OCI-LY1 (cell line): ENCODE measurements around the gene TM2D3.

Experiments used
- H2AFZ ChIP-seq: fragments of 200-600 bp; sonication (generic), shearing (Covaris generic); 2 replicates; pipeline ENCODE4 v1.6.0; 2014; ENCODE audit warnings: antibody characterized with exemption, mild to moderate bottlenecking, low read length
- H3F3A ChIP-seq: fragments of 200-600 bp; sonication (generic), shearing (Covaris generic); 2 replicates; pipeline ENCODE4 v1.6.0; 2014; ENCODE audit warnings: mild to moderate bottlenecking, antibody characterized with exemption, low read length, moderate library complexity; ENCODE audit not compliant: insufficient read depth
- H3K27ac ChIP-seq: fragments of 200-600 bp; sonication (generic); 2 replicates; pipeline ENCODE4 v1.5.1; 2014; ENCODE audit warnings: low read length, mixed run types, mild to moderate bottlenecking, low read depth; ENCODE audit not compliant: poor library complexity, severe bottlenecking
- H3K27me3 ChIP-seq: fragments of 200-600 bp; sonication (generic); 2 replicates; pipeline ENCODE4 v1.6.0; 2014; ENCODE audit warnings: antibody characterized with exemption, mild to moderate bottlenecking, low read length, moderate library complexity; ENCODE audit not compliant: insufficient read depth
- H3K36me3 ChIP-seq: fragments of 200-600 bp; sonication (generic); 2 replicates; pipeline ENCODE4 v1.6.1; 2014; ENCODE audit warnings: mild to moderate bottlenecking, antibody characterized with exemption, low read length, moderate library complexity, mixed read lengths; ENCODE audit not compliant: insufficient read depth
- H3K4me1 ChIP-seq: fragments of 200-600 bp; sonication (generic); 2 replicates; pipeline ENCODE4 v1.5.1; 2014; ENCODE audit warnings: mild to moderate bottlenecking, low read length, moderate library complexity; ENCODE audit not compliant: insufficient read depth, severe bottlenecking
- H3K4me2 ChIP-seq: fragments of 200-600 bp; sonication (generic), shearing (Covaris generic); 2 replicates; pipeline ENCODE4 v1.6.1; 2014; ENCODE audit warnings: low read length
- H3K4me3 ChIP-seq: fragments of 200-600 bp; sonication (generic); 2 replicates; pipeline ENCODE4 v1.5.1; 2014; ENCODE audit warnings: low read length, low read depth, mild to moderate bottlenecking, mixed read lengths; ENCODE audit not compliant: poor library complexity, severe bottlenecking
- H3K79me2 ChIP-seq: fragments of 200-600 bp; shearing (Covaris generic); 2 replicates; pipeline ENCODE4 v1.6.1; 2016; ENCODE audit warnings: mixed run types, low read length, mixed read lengths; ENCODE audit not compliant: insufficient read depth
- H3K9ac ChIP-seq: fragments of 200-600 bp; sonication (generic), shearing (Covaris generic); 2 replicates; pipeline ENCODE4 v1.6.1; 2014; ENCODE audit warnings: mild to moderate bottlenecking, low read length, mixed read lengths
- H3K9me2 ChIP-seq: fragments of 200-600 bp; sonication (generic), shearing (Covaris generic); 2 replicates; pipeline ENCODE4 v1.6.1; 2014; ENCODE audit warnings: low read depth, mild to moderate bottlenecking, low read length, mixed read lengths
- H3K9me3 ChIP-seq: fragments of 200-600 bp; shearing (Covaris generic); 2 replicates; pipeline ENCODE4 v1.6.1; 2014; ENCODE audit warnings: low read length, mixed read lengths
- H4K20me1 ChIP-seq: fragments of 200-600 bp; sonication (generic), shearing (Covaris generic); 2 replicates; pipeline ENCODE4 v1.6.0; 2016; ENCODE audit warnings: mild to moderate bottlenecking, low read length; ENCODE audit not compliant: insufficient read depth
- EZH2 ChIP-seq: fragments of 200-600 bp; sonication (generic), shearing (Covaris generic); IDR thresholded peaks from 2 replicates; pipeline ENCODE4 v1.8.0; 2017; ENCODE audit warnings: borderline replicate concordance, mixed run types, mild to moderate bottlenecking, antibody characterized with exemption, low read length, moderate library complexity, mixed read lengths
- TF ChIP-seq, protein P1 (sequence below): fragments of 200-600 bp; sonication (generic), shearing (Covaris generic); IDR thresholded peaks from 2 replicates; pipeline ENCODE4 v1.5.1; 2017; ENCODE audit warnings: mild to moderate bottlenecking, antibody characterized with exemption, low read length, moderate library complexity, mixed read lengths

Gene TM2D3

GRCh38 chr15:101615986-101616848, 36.0 kb downstream of the TM2D3 start:
- Histone ChIP-seq H3K9ac (no peak overlapping the region), H4K20me1 (no peaks in the 10 kb centered on the region), H3K4me1 (no peaks in the 10 kb centered on the region), H3K36me3 (no peaks in the 10 kb centered on the region), H3K9me2 (no peaks in the 10 kb centered on the region), H3K9me3 (no peaks in the 10 kb centered on the region), H3K4me2 (no peak overlapping the region), H3K27me3 (no peaks in the 10 kb centered on the region), H3F3A (no peaks in the 10 kb centered on the region), H3K79me2 (no peaks in the 10 kb centered on the region), H3K4me3 (no peak overlapping the region), H3K27ac (no peak overlapping the region), H2AFZ (no peak overlapping the region)
- TF ChIP-seq EZH2 = no peak
- TF ChIP-seq, protein P1, sequence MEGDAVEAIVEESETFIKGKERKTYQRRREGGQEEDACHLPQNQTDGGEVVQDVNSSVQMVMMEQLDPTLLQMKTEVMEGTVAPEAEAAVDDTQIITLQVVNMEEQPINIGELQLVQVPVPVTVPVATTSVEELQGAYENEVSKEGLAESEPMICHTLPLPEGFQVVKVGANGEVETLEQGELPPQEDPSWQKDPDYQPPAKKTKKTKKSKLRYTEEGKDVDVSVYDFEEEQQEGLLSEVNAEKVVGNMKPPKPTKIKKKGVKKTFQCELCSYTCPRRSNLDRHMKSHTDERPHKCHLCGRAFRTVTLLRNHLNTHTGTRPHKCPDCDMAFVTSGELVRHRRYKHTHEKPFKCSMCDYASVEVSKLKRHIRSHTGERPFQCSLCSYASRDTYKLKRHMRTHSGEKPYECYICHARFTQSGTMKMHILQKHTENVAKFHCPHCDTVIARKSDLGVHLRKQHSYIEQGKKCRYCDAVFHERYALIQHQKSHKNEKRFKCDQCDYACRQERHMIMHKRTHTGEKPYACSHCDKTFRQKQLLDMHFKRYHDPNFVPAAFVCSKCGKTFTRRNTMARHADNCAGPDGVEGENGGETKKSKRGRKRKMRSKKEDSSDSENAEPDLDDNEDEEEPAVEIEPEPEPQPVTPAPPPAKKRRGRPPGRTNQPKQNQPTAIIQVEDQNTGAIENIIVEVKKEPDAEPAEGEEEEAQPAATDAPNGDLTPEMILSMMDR = no peak

- no peak for TF ChIP-seq EZH2
- TF ChIP-seq, protein P1 = no peak
- Histone ChIP-seq H3K36me3 (no peaks in the 10 kb centered on the region), H3K4me2 (no peak overlapping the region), H3K27ac (no peak overlapping the region), H3K9ac (no peak overlapping the region), H3K4me3 (no peak overlapping the region), H3K27me3 (no peaks in the 10 kb centered on the region), H2AFZ (no peak overlapping the region), H3K4me1 (no peaks in the 10 kb centered on the region), H4K20me1 (no peaks in the 10 kb centered on the region), H3K9me3 (no peaks in the 10 kb centered on the region), H3K79me2 (no peaks in the 10 kb centered on the region), H3K9me2 (no peaks in the 10 kb centered on the region), H3F3A (no peaks in the 10 kb centered on the region)
Measured at GRCh38 chr15:101615414-101615985, 36.7 kb downstream of the TM2D3 start.

DNA sequence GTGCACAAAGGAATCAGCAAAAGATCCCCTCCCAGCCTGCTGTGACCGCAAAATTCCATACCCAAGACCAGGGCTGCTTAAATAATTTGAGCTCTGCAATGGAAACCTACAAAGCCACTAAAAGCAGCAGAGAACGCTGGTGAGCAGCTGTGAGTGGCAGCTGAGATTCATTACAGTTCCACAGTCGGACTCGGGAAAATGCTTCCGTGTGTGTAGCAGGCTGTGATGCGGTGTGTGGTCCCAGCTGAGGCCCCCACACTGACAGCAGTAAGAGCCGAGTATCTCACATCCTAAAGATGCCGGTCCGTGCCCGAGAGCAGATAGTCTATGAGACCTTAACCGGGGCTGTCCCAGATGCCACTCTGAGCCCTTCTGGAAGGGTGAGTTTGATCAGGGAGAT, 37.4 kb downstream of the TM2D3 start:
- no peaks in the 10 kb centered on the region for H3K9me2 ChIP-seq
- no peak overlapping the region for H3K4me2 ChIP-seq
- H3K36me3 ChIP-seq = no peaks in the 10 kb centered on the region
- no peak overlapping the region for H2AFZ ChIP-seq
- no peak overlapping the region for H3K9ac ChIP-seq
- H3K79me2 ChIP-seq = no peaks in the 10 kb centered on the region
- H3K27me3 ChIP-seq = no peaks in the 10 kb centered on the region
- H4K20me1 ChIP-seq = no peaks in the 10 kb centered on the region
- H3K4me1 ChIP-seq = no peaks in the 10 kb centered on the region
- H3K27ac ChIP-seq = no peak overlapping the region
- no peaks in the 10 kb centered on the region for H3K9me3 ChIP-seq
- no peak overlapping the region for H3K4me3 ChIP-seq
- H3F3A ChIP-seq = no peaks in the 10 kb centered on the region
- TF ChIP-seq EZH2 = no peak
- TF ChIP-seq, protein P1 = no peak
